ENCODE measurements around the gene GOLIM4. TPM values are rescaled to one million over a fixed set of nuclear protein-coding genes. Genes with fewer than 3 reads are reported as not detected.

GOLIM4 gene
- total RNA-seq, 1 donor from 2014 or later: 54.0 TPM

DNA sequence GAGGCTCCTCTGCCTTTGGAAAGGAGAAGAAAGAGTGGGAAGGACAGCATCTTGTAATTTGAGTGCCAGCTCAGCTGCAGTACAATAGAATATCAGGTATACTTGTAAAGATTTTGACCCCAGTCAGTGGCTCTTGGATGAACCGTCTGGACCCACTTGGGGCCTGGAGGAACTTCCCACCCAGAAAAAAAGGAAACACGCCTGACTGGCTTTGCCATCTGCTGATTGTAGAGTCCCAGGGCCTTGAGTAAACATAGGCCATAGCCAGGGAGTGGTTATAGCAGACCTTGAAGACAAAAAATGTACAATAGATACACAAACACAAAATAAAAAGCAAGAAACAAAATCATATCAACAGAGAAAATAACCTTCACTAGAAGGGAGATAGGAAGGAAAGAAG is 112.1 kb downstream of the GOLIM4 start:
- ATAC-seq: no peak
- intact Hi-C loops (cut with DNase I): no loop called here
- no peaks in the 10 kb centered on the region for H3K4me1 ChIP-seq
- no peak overlapping the region for H3K27ac ChIP-seq
- no peak overlapping the region for H3K4me3 ChIP-seq
- H3K9me3 ChIP-seq: no peaks in the 10 kb centered on the region
- no peaks in the 10 kb centered on the region for H3K36me3 ChIP-seq
- no peak for DNase-seq
- H3K27me3 ChIP-seq (ENCODE audit: low read depth): no peaks in the 10 kb centered on the region
- TF ChIP-seq, protein P1, sequence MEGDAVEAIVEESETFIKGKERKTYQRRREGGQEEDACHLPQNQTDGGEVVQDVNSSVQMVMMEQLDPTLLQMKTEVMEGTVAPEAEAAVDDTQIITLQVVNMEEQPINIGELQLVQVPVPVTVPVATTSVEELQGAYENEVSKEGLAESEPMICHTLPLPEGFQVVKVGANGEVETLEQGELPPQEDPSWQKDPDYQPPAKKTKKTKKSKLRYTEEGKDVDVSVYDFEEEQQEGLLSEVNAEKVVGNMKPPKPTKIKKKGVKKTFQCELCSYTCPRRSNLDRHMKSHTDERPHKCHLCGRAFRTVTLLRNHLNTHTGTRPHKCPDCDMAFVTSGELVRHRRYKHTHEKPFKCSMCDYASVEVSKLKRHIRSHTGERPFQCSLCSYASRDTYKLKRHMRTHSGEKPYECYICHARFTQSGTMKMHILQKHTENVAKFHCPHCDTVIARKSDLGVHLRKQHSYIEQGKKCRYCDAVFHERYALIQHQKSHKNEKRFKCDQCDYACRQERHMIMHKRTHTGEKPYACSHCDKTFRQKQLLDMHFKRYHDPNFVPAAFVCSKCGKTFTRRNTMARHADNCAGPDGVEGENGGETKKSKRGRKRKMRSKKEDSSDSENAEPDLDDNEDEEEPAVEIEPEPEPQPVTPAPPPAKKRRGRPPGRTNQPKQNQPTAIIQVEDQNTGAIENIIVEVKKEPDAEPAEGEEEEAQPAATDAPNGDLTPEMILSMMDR (IDR thresholded peaks at IDR 0.05): no peak

DNA sequence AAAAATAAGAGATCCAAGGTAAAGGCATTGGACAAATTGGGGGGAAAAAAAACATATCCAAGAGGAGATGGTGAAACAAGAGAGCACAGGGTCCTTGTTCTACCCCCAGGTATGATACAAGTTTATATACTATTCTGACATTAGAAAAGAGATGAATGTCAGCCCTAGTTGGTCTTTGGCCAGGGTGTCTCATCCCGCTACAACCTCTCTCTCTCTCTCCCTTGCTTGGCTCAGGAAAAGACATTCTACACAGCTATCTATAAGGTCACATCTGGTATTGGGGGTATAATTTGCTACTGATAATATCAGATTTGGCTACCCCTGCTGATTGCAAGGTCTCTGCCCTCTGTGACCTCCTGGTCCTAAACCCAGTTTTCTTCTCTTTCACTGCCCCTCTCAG is 117.2 kb downstream of the GOLIM4 start:
- no peak for ATAC-seq

DNA sequence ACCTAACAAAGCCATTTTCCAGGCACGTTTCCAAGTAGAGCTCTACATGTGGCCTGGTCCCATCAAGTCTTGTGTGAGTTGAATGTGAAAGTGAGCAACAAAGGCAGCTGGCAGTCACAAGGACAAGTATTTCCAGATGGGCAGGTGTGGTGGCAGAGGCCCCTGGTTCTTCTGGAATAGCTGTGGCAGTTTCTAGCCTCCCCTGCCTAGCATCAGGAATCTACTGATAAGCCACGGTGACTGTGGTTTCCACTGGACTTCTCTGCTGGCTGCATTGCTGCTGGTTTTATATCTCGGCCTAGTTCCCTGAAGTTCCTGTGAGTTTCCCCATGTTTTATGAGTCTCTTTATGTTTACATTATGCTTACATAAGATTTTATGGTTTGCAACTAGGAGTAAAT is 117.7 kb downstream of the GOLIM4 start:
- TF ChIP-seq, protein P1 (IDR thresholded peaks at IDR 0.05): no peak
- ATAC-seq (no peak), DNase-seq (no peak)
- Histone ChIP-seq H3K4me3 (no peak overlapping the region), H3K4me1 (no peaks in the 10 kb centered on the region), H3K27ac (no peak overlapping the region), H3K27me3 (ENCODE audit: low read depth) (no peaks in the 10 kb centered on the region), H3K9me3 (no peaks in the 10 kb centered on the region), H3K36me3 (no peaks in the 10 kb centered on the region)
- intact Hi-C loops (cut with DNase I): no loop called here

More for the DNA sequence above, 117.2 kb downstream of the GOLIM4 start:
- DNase-seq: no peak
- TF ChIP-seq, protein P1 (IDR thresholded peaks at IDR 0.05): no peak
- H3K9me3 ChIP-seq: no peaks in the 10 kb centered on the region
- H3K27me3 ChIP-seq (ENCODE audit: low read depth): no peaks in the 10 kb centered on the region
- intact Hi-C loops (cut with DNase I): no loop called here
- H3K4me3 ChIP-seq: no peak overlapping the region
- H3K27ac ChIP-seq: no peak overlapping the region
- H3K4me1 ChIP-seq: no peaks in the 10 kb centered on the region
- H3K36me3 ChIP-seq: no peaks in the 10 kb centered on the region

DNA sequence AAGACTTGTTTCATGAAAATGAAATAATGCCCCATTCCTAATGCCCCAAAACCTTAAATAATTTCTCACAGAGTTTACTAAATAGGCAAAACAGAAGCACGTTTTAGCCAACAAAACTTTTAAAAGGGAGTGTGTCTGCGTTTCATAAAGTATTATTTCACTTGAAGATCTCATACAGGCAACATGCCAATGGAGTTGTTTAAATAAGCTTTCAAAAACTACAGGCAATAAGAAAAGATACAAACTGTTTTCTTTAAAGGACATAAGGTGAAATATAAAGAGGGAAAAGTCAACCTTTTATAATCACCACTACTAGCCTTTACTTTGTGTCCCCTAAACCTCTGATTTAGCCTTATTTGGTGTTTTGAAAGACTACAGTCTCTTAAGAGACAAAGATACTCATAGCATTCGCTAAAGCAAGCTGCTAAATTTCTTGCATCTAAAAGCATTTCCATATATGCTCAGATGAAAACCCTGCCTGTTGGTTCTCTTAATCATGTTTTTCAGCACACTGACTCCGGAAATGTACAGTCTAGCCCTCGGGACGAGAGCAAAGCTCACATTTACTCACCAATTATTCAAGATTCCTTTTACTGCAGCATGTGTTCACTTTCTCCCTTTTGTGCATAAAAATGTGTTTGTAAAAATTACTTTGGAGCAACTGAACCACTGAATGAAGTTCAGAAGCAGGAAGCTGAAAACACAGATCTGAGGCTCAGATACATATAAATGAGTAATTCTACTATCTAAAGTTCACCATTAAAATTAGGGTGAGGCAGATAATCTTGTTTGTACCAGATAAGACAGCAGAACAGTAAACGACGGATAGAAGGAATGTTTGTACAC is 119.0 kb downstream of the GOLIM4 start:
- no peak for ATAC-seq
- no peak overlapping the region for H3K4me3 ChIP-seq
- TF ChIP-seq, protein P1 (IDR thresholded peaks at IDR 0.05): no peak
- intact Hi-C loops (cut with DNase I): no loop called here
- H3K27ac ChIP-seq: no peak overlapping the region
- H3K9me3 ChIP-seq: no peaks in the 10 kb centered on the region
- no peaks in the 10 kb centered on the region for H3K36me3 ChIP-seq
- no peaks in the 10 kb centered on the region for H3K27me3 ChIP-seq (ENCODE audit: low read depth)
- no peaks in the 10 kb centered on the region for H3K4me1 ChIP-seq
- DNase-seq: no peak

DNA sequence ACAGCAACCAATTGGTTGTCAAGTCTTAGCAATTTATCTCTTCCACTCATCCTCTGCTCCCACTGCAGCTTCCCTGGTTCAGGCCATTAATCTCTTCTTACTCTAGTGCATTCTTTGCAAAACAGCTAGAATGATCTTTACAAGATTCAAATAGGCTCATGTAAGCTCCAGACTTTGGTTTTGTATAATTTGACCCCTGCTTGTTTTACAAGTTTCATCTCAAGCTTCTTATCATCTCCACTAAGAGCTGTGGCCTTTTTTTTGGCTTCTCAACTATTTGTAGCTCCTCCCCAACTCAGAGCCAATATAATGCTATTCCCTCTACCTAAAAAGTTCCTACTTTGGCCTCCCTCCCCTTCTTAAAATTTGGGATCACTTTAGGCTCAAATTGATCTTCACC is 121.8 kb downstream of the GOLIM4 start:
- no peak for DNase-seq
- H3K27ac ChIP-seq: no peak overlapping the region
- no peaks in the 10 kb centered on the region for H3K27me3 ChIP-seq (ENCODE audit: low read depth)
- H3K4me1 ChIP-seq: no peaks in the 10 kb centered on the region
- no peaks in the 10 kb centered on the region for H3K9me3 ChIP-seq
- intact Hi-C loops (cut with DNase I): no loop called here
- TF ChIP-seq, protein P1 (IDR thresholded peaks at IDR 0.05): no peak
- no peak overlapping the region for H3K4me3 ChIP-seq
- ATAC-seq: no peak
- no peaks in the 10 kb centered on the region for H3K36me3 ChIP-seq

Measured in lower lobe of right lung (tissue), 2 donors.